ENCODE data around the gene APCDD1. TPM values are rescaled to one million over a fixed set of nuclear protein-coding genes. Genes with fewer than 3 reads are reported as not detected.

The APCDD1 gene
- total RNA-seq, 2 donors from 2014 or later = 38.2 to 75.8 TPM

Other genes with a start within 250 kb of the APCDD1 start
- 10 to 100 TPM; 30.1 to 47.8 TPM for gene NAPG, start 71.4 kb downstream of the APCDD1 start, total RNA-seq

Measured in thoracic aorta (tissue), 2 donors.